Esophagus muscularis mucosa (tissue), 4 donors: ENCODE measurements around the gene PEPD.

Experiments used
- EP300 ChIP-seq: sonication (generic); formaldehyde crosslinking; IDR thresholded peaks from one replicate; pipeline ENCODE4 v1.6.1; 2017; ENCODE audit warnings: antibody characterized with exemption
- POLR2A ChIP-seq: fragments of 450-650 bp; IDR thresholded peaks from one replicate; pipeline ENCODE4 v1.6.1; 2017; ENCODE audit warnings: antibody characterized with exemption, moderate library complexity, mild to moderate bottlenecking, low read depth
- POLR2AphosphoS5 ChIP-seq, 2 donors: sonication (generic); formaldehyde crosslinking; IDR thresholded peaks; one replicate each; pipeline ENCODE4 v1.6.1; 2017; ENCODE audit warnings: antibody characterized with exemption in 2 of 2
- TF ChIP-seq, protein P1 (sequence below), 3 experiments: fragments of 200-600 bp in 2 of 3; fragments of 450-650 bp in 1 of 3; sonication (generic) in 2 of 3; IDR thresholded peaks; one replicate each; pipeline ENCODE4 v1.5.1; 2017 to 2019; ENCODE audit warnings: antibody characterized with exemption in 3 of 3, mild to moderate bottlenecking in 2 of 3, moderate library complexity in 1 of 3

DNA sequence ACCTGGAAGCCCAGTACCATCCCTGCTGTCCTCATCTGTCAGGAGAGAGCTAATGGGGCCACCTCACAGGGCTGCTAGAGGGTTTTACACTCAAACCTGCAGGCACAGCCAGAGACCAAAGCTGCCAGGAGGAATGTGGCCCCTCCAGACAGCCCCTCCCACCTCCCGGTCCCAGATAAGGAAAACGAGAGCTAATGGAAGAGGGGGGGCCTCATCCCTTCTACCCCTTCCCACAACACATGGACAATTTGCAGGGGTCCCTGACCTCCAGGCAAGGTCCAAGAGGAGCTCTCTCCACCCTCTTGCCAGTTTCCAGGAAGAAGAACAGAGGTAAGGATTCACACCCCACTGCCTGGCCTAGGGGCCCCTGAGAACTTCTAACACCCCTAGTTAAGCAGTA lies 1.6 kb upstream of the PEPD start:
- TF ChIP-seq, protein P1, sequence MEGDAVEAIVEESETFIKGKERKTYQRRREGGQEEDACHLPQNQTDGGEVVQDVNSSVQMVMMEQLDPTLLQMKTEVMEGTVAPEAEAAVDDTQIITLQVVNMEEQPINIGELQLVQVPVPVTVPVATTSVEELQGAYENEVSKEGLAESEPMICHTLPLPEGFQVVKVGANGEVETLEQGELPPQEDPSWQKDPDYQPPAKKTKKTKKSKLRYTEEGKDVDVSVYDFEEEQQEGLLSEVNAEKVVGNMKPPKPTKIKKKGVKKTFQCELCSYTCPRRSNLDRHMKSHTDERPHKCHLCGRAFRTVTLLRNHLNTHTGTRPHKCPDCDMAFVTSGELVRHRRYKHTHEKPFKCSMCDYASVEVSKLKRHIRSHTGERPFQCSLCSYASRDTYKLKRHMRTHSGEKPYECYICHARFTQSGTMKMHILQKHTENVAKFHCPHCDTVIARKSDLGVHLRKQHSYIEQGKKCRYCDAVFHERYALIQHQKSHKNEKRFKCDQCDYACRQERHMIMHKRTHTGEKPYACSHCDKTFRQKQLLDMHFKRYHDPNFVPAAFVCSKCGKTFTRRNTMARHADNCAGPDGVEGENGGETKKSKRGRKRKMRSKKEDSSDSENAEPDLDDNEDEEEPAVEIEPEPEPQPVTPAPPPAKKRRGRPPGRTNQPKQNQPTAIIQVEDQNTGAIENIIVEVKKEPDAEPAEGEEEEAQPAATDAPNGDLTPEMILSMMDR (IDR thresholded peaks at IDR 0.05): no peak
- TF ChIP-seq POLR2A (no peak), POLR2AphosphoS5 (IDR thresholded peaks at IDR 0.05) (no peak), EP300 (no peak)
